ENCODE data around the gene CSMD2.

The CSMD2 gene

GRCh38 chr1:33623811-33624210 lies 541.2 kb downstream of the CSMD2 start:
- DNase-seq = no peak

- DNase-seq = no peak
Observed at GRCh38 chr1:33622757-33623156, 542.3 kb downstream of the CSMD2 start.

- no peak for DNase-seq
Observed at GRCh38 chr1:33618636-33619035, 546.4 kb downstream of the CSMD2 start.

- DNase-seq = no peak
Observed at GRCh38 chr1:33617451-33617850, 547.6 kb downstream of the CSMD2 start.

GRCh38 chr1:33616780-33617179 lies 548.2 kb downstream of the CSMD2 start:
- no peak for DNase-seq

- DNase-seq = no peak
Observed at GRCh38 chr1:33615546-33615945, 549.5 kb downstream of the CSMD2 start.

- DNase-seq = no peak
Observed at GRCh38 chr1:33610864-33611455, 554.1 kb downstream of the CSMD2 start.

- no peak for DNase-seq
Observed at GRCh38 chr1:33610391-33610790, 554.6 kb downstream of the CSMD2 start.

GRCh38 chr1:33609739-33610138 lies 555.3 kb downstream of the CSMD2 start:
- DNase-seq = no peak

- DNase-seq = no peak
Observed at GRCh38 chr1:33608825-33609400, 556.1 kb downstream of the CSMD2 start.

GRCh38 chr1:33607444-33608005 lies 557.5 kb downstream of the CSMD2 start:
- DNase-seq = no peak

GRCh38 chr1:33606272-33606671 lies 558.8 kb downstream of the CSMD2 start:
- DNase-seq = no peak

GRCh38 chr1:33602271-33602670 lies 562.8 kb downstream of the CSMD2 start:
- no peak for DNase-seq

GRCh38 chr1:33601751-33602150 lies 563.3 kb downstream of the CSMD2 start:
- DNase-seq = no peak

- DNase-seq = no peak
Observed at GRCh38 chr1:33599516-33600115, 565.4 kb downstream of the CSMD2 start.

- DNase-seq = no peak
Observed at GRCh38 chr1:33588726-33589125, 576.3 kb downstream of the CSMD2 start.

GRCh38 chr1:33586795-33587194 lies 578.2 kb downstream of the CSMD2 start:
- no peak for DNase-seq

GRCh38 chr1:33586106-33586505 lies 578.9 kb downstream of the CSMD2 start:
- DNase-seq = no peak

GRCh38 chr1:33583567-33583966 lies 581.5 kb downstream of the CSMD2 start:
- no peak for DNase-seq

GRCh38 chr1:33578557-33579448 lies 586.2 kb downstream of the CSMD2 start:
- DNase-seq = no peak

- DNase-seq = no peak
Observed at GRCh38 chr1:33577663-33578062, 587.4 kb downstream of the CSMD2 start.

GRCh38 chr1:33576821-33577599 lies 588.0 kb downstream of the CSMD2 start:
- DNase-seq = no peak
